NCI-H146 (cell line): ENCODE measurements around the gene ASAH2.
"Not testable (repeated sequence)": the region's sequence is repeated elsewhere in the genome, so short reads cannot be mapped to it uniquely, and the experiment has no call there.

ENCODE experiments used
- DNase-seq: peaks from one replicate; lab custom pipeline; 2025; lab: John Stamatoyannopoulos, UW

The ASAH2 gene

DNA sequence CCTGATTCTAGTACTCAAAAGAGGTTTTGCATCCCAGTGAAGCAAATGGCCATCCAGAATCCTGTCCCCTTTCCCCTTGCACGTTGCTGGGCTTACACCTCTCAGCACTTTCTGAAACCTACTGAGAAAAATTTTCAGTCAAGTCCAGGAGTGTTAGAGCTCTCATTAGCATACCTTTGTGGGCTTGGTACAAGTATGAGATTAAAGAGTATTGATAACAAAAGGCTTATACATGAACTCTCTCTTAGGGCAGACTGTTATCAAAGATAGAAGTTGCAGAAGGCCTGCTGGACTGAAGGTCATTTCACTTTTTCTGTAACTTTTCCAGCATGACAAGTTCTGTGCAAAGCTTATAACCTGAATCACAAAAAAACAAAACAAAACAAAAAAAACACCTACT is at the start of gene ASAH2:
Gene ASAH2, minus strand, starts transcription at position 123 of the 400 bp plus-strand sequence. CDS start 2,906 bp downstream, outside the sequence.
- no peak for DNase-seq

DNA sequence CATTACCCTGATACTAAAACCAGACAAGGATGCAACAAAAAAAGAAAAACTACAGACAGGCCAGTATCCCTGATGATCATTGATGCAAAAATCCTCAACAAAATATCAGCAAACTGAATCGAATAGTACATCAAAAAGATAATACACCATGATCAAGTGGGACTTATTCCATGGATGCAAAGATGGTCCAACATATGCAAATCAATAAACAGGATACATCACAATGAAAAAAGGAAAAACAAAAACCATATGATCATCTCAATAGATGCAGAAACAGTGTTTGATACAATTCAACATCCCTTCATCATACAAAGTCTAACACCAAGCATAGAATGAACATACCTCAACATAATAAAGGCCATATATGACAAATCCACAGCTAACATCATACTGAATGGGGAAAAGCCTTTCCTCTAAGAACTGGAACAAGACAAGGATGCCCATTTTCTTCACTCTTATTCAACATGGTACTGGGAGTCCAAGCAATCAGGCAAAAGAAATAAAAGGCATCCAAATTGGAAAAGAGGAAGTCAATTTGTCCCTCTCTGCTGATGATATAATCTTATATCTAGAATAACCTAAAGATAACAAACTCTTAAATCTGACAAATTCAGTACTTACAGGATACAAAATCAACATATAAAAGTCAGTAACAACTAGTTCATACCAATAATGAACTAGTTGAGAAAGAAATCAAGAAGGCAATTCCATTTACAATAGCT is 48.8 kb upstream of the ASAH2 start:
- no peak for DNase-seq

DNA sequence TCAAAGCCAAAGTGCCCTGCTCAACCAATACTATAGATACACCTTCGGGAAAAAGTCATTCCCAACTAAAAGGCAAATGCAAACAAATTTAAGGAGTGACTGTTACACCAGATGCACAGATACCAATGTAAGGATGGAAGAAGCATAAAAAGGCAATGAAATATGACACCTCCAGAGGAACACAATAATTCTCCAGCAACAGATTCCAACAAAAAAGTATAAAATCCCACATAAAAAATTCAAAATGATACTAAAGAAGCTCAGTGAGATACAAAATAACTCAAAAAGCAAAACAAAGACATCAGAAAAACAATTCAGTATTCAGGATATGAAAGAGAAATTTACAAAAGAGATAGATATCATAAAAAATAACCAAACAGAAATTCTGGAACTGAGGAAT is 44.1 kb upstream of the ASAH2 start:
- DNase-seq: no peak

DNA sequence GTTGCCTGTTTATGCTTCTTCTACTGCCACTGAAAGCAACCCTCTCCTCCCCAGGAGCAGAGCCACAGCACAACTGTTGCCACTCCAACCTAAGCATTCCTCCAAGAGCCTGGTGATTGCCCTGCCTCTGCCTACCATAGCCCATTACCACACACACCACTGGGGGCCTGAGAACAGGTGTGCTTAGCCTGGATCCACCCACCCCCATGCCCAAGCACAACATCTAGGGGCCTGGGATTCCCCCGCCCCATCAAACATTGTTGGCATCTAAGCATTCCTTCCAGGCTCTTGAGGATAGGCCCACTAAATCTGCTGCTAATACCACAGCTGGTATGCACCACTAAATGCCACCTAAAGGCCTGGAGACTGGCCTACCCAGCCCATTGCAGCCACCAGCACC is 43.3 kb upstream of the ASAH2 start:
- DNase-seq: no peak

DNA sequence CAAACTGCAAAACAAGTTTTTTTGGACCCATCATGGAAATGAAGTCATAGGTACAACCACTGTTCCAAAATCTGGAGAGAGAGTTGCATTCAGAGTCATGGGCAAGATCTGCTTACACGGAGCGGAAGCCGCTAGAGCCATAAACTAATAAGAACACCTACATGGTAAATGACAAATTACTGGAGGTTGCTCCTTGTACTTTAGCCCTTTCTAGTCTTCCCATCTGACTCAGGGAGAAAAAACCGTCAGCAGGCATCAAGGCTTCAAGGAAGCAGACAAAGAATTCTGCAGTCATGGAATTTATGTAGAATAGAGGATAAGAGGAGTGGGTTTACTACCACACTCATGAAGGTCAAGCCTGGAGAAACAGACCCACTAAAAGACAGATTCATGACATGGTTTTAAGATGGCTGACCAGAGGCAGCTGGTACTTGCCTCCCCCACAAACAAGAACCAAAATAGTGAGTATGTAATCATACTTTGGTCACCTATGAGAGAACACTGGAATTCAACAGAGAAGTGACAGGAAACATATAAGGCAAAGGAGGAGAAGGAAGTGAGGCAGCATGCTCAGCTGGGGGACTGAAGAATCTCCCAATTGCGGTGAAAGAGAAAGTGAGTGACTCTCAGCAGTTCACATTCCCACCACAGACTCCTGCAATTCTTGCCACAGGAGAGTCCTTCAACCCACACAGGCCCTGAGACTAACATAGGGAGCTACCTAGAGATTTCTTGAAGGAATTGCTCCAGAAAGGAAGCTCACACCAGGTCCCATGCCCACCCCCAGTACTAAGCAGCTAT is 42.4 kb upstream of the ASAH2 start:
- DNase-seq: no peak

DNA sequence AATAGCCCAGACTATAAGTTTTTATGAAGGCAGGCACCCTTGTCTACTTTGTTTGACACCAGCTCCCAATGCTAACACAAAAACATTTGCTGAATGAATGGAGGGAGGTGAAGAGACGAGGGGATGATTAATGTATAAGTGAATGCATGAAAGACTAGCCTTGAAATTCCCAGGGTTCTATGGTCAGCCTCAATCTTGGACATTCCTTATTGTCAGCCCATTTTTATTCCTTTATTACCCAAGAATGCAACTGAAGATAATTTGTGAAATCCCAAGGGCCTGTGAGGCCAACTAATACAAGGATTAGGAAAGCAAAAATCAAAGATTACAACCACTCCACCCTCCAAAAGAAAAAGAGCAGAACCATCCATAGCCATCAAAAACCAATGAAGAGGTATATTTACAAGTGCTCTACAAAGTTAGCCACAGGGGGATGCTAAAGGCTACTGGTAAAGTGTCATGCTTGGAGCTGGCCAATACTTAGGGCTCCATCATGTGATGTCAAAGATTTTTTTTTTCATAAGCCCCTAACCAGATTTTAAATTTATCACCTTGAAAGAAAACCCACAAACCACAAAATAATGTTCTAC is 40.0 kb upstream of the ASAH2 start:
- no peak for DNase-seq

DNA sequence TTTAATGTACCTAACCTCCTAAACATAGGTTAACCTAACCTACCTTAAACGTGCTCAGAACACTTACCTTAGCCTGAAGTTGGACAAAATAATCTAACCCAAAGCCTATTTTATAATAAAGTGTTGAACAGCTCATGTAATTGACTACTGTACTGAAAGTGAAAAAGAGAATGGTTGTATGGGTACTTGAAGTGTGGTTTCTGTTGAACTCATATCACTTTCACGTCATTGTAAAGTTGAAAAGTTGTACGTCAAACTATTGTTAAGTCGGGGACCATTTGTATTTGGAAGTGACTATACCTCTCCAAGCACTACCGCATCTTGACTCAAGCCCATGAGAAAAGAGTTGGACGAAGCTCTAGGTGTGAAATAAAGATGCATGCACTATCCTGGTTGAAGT is 37.9 kb upstream of the ASAH2 start:
- no peak for DNase-seq

DNA sequence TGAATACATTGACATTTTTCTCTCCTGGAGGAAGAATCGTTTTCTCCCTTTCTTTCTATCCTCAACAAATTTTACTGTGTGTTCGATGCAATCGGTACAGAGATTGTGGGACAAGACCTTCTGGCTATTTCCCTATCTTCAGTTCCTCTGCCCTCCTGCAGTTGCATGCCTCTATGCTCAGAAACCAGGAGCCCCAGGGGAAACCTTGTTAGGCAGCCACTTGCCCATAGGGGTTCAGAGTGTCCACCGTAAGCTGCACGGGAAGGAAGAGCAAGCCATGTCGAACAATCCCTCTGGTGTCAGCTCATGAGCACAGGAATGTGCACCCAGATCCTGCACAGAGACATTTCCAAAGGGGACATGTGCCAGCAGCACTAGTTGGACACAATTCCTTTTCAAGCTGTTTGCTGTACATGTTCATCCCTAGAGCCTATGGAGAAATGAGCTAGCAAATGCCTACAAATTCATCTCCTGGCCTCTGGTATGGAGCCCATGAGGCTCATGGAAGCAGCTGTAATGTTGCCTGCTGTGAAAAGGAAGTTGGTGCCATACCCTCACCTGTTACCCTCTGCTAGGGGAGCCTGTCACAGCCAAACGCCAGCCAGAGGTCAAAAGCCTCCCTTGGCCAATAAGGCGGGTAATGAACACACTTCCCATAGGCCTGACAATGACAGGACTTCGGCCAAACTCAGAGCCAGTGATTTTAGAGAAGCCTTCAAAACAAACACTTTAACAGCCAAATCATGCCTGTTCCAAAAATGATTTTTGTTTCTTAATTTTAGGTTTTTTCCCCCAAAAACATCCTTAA is 35.9 kb upstream of the ASAH2 start:
- no peak for DNase-seq

DNA sequence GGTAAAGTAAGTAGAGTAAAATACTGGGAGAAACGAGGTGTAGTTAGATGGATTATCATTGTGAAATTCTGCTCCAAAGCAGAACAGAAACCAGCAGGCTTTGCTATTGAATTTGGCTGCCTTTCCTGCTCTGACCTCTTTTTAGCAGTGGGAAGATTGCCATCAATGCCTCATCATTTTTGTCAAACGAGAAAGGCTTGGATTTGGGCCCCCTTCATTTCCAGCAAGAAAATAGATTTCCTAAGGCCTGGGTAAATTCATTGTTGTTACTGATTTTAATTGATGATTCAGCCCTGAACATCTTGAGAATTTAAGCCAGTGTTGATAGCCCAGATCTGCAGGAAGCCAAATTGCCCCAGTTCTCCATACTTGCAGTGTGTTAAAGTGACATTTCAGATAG is 35.2 kb upstream of the ASAH2 start:
- no peak for DNase-seq

DNA sequence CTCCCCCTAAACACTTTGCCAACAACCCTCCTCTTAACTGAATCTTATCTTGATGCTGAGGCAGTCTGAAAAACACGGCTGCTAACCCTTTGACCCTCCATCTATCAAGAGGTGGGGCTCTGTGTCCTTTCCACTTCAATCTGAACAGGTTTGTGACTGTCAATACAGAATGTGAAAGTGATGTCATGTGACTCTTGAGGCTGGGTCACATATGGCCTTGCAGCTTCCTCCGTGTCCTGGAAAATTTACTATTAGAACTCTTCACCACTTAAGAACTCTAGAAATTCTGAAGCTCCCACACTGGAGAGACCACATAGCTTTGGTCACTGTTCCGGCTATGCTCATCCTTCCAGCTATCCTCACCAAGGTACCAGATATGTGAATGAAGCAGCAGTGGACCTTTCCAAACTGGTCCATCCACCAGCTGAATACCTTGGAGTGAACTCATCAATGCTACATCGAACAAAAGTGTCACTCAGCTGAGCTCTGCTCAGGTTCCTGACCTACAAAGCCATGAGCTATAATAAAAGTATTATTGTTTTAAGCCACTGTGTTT is 30.7 kb upstream of the ASAH2 start:
- no peak for DNase-seq

DNA sequence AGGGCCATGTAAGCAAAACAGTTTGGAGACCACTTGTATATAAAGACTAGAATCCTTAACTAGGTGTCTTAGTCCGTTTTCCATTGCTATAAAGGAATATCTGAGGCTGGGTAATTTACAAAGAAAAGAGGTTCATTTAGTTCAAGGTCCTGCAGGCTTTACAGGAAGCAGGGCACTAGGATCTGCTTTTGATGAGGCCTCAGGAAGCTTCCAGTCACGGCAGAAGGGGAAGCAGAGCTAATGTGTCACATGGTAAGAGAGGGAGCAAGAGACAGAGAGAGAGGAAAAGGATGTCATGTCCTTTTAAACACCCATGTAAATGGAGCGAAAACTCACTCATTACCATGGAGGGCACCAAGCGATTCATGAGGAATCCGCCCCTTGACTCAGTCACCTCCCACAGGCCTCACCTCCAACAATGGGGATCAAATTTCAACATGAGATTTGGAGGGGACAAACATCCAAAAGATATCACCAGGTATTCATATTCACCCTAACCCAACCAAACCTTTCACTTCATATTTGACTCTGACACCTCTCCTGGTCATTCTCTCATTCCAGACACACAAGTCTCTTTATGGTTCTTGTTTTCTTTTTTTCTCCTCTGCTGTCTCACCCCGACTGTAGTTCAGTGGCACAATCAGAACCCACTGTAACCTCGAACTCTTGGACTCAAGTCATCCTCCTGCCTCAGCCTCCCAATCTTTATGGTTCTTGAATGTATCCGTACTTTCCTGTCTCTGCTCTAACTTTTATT is 30.1 kb upstream of the ASAH2 start:
- DNase-seq: no peak

DNA sequence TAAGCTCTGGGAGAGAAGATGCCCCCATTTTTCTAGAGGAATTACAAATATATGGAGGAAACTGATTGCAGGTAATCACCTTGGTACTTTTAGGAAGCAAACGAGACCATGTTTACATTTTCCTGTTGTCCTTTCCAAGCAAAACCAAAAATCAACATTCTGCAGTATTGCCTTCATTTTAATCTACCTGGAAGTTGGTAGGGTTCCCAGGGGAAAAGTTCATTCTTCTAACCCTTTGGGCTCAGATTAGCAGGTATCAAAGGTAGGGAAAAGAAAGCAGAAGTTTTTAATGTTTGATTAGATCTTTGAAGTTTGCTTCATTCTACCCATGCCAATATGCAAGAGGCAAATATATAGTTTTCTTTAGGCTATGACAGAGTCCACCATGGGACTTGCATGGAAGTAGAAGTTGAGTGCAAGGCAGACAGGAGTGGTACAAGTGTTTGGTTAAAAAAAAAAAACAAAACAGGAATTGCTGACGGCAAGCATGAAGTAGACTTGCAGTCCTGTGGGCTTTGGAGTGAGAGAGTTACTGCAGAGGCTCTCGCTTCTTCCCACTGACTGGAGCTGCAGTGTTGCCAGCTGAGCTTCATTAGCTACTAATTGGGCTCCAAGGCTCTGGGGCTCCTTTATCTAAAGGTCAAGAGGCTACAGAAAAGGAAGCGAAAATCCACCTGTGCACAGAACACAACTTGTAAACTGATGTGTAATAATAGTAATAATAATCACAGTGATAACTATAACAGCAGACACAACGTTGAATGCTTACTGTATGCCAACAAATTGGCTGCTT is 28.9 kb upstream of the ASAH2 start:
- no peak for DNase-seq

DNA sequence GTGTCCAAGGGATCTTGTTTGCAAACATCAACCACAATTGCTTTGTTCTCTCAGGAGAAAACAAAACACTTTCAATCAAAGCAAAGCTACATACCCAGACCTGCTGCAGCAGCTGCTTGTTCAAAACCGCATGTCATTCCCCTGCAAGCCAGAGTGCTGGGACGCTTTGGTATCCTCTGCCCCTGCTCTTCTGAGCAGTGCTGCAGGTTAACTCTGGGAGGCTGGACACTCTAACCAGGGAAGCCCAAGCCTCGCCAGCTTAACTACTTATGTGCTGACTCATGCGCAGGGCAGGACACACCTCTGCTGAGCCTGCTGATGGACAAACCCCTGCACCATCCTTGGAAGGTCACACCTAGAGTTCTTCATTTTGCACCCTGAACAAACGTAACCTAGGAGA is 28.2 kb upstream of the ASAH2 start:
- DNase-seq: no peak

DNA sequence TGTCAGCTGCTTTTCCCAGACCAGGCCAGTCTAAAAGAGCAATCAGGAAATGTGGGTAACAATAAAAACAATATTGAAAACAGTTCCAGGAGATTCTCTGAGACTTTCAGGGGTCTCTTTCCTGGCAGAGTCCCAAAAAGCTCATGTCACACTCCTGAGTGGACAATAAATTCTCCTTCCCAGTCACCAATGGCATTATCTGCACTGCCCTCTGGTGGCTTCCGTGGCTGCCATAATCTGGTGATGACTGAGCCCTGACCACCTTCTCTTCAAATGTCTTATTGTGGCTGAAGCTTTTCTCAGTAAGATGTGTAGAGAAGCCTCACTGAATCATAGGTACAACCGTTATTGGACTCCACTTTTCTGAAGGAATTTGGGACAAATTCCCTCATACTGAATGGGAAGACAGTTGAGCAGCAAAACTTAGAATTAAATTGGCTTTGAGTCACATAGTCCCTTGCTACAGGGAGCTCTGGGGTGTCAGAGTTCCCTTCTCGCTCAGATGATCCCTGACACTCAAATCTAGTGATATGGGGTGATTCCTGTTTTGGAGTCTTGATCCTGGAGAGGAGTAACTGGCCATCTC is 24.4 kb upstream of the ASAH2 start:
- peak; percentile 2 for DNase-seq

DNA sequence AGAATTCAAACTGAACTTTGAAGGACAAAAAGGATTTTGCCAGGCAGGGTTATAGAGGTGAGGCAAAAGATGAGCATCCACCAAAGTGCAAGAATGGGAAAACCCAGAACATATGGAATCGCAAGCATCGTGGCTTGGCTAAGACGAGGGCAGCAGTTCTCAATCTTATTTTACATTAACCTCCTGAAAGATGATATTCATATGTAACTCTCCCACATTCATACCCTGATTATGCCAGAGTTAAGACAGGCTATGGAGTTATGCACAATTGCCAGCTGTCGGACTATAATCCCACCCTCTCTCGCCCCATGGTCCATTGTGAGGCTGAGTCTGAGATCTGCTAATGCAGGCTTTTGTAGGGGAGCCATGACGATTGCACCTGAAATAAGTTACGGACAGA is 21.2 kb upstream of the ASAH2 start:
- DNase-seq: no peak

DNA sequence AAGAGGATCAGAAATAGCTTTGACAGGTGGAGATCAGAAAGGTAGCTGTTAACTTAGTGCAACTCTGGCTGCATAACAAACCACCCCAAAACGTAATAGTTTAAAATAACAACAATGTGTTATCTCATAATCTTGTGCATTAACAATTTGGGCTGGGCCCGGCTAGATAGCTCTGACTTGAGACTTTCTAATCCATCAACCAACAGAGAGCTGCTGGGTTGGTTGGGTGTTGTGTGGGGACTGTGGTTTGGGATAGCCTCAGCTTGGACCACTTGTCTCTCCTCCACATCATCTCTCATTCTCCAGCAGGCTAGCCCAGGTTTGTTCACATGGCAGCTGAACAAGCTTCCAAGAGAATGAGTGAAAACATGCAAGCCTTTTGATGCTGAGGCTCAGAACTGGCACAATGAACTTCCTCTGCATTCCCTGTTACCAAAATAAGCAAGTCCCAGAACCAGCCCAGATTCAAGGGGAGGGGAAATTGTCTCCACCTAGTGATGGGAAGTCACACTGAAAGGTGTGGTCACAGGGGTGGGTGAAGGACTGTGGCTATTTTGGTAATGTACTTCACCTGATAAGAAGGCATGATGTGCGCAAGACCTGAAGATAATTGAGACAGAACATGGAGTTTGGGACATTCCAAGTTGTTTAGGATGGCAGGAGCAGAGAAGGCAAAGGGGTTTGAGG is 20.4 kb upstream of the ASAH2 start:
- no peak for DNase-seq

DNA sequence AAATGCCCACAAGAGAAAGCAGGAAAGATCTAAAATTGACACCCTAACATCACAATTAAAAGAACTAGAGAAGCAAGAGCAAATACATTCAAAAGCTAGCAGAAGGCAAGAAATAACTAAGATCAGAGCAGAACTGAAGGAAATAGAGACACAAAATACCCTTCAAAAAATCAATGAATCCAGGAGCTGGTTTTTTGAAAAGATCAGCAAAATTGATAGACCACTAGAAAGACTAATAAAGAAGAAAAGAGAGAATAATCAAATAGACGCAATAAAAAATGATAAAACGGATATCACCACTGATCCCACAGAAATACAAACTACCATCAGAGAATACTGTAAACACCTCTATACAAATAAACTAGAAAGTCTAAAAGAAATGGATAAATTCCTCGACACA is 16.6 kb upstream of the ASAH2 start:
- DNase-seq: not testable (repeated sequence)

DNA sequence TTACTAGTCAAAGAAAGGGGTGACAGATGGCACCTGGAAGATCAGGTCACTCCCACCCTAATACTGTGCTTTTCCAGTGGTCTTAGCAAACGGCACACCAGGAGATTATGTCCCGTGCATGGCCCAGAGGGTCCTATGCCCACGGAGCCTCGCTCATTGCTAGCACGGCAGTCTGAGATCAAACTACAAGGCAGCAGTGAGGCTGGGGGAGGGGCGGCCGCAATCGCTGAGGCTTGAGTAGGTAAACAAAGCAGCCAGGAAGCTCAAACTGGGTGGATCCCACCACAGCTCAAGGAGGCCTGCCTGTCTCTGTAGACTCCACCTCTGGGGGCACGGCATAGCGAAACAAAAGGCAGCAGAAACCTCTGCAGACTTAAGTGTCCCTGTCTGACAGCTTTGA is 11.3 kb upstream of the ASAH2 start:
- not testable (repeated sequence) for DNase-seq

DNA sequence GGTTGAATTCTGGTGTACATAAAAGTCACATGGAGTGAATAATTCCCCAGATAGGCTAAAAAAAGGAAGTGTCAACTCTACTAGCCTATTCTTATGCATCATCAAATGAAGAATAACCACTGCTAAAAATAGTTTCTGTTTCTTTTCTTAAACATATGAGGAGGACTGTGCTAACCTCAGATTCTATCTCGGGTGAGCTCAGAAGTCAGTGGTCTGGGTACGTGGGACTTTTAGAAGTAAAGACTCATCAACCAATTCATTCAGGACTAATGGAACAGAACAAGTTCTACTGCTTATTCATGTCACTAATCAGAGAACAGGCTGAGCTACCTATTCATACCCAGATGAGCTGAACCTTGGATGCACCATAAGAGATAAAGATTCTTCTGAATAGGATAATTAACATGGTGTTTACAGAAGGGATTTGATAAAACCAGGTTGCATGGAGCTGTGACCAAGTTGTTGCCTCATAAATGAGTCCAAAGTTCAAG is 9.5 kb upstream of the ASAH2 start:
- DNase-seq: no peak
